Measurements from ENCODE around the gene CD99L2.

GRCh38 chrX:150841456-150842197 is 56.8 kb downstream of the CD99L2 start:
- TF ChIP-seq TAF1 (IDR thresholded peaks at IDR 0.05; ENCODE audit: low read depth, low read length) (no peak), POLR2AphosphoS5 (IDR thresholded peaks at IDR 0.05; ENCODE audit: low read depth, low read length) (no peak), POLR2A (IDR thresholded peaks at IDR 0.05; ENCODE audit: low read depth, low read length) (no peak), POU2F2 (IDR thresholded peaks at IDR 0.05; ENCODE audit: low read depth, low read length) (no peak), SPI1 (IDR thresholded peaks at IDR 0.05; ENCODE audit: low read depth, low read length) (no peak), PAX5 (IDR thresholded peaks at IDR 0.05; ENCODE audit: insufficient read depth, low read length, severe bottlenecking) (no peak)
